ENCODE results near the gene PPP2R2D. TPM values are rescaled to one million over a fixed set of nuclear protein-coding genes. Genes with fewer than 3 reads are reported as not detected.
"Not testable (repeated sequence)": the region's sequence is repeated elsewhere in the genome, so short reads cannot be mapped to it uniquely, and the experiment has no call there.

PPP2R2D gene
- total RNA-seq, 1 donor from 2014 or later = 34.0 TPM

GRCh38 chr10:131983780-131984179, 83.0 kb downstream of the PPP2R2D start:
- Mint-ChIP-seq H3K36me3 (peaks cover 10% of the 10 kb centered on the region), H3K27me3 (ENCODE audit: low read depth) (peaks cover 41% of the 10 kb centered on the region), H3K27ac (no peak overlapping the region), H3K4me3 (peak overlapping the region; percentile 55), H3K4me1 (peaks cover 19% of the 10 kb centered on the region), H3K9me3 (peaks cover 30% of the 10 kb centered on the region)
- DNase-seq (ENCODE audit: low spot score in 2 of 2, unreplicated experiment in 2 of 2) = no peak
- TF ChIP-seq CTCF (IDR thresholded peaks at IDR 0.05; ENCODE audit: unreplicated experiment) = no peak

GRCh38 chr10:131986851-131987250, 86.0 kb downstream of the PPP2R2D start:
- not testable (repeated sequence) for H3K4me3 Mint-ChIP-seq; H3K36me3 Mint-ChIP-seq; DNase-seq (ENCODE audit: low spot score in 2 of 2, unreplicated experiment in 2 of 2); H3K27ac Mint-ChIP-seq; H3K4me1 Mint-ChIP-seq
- Mint-ChIP-seq H3K27me3 (ENCODE audit: low read depth) (peaks cover 24% of the 10 kb centered on the region), H3K9me3 (peaks cover 30% of the 10 kb centered on the region)

- not testable (repeated sequence) for H3K4me1 Mint-ChIP-seq; H3K36me3 Mint-ChIP-seq; H3K4me3 Mint-ChIP-seq; DNase-seq (ENCODE audit: low spot score in 2 of 2, unreplicated experiment in 2 of 2); H3K27ac Mint-ChIP-seq
- Mint-ChIP-seq H3K27me3 (ENCODE audit: low read depth) (peaks cover 24% of the 10 kb centered on the region), H3K9me3 (peaks cover 30% of the 10 kb centered on the region)
Observed at GRCh38 chr10:131987301-131987700, 86.5 kb downstream of the PPP2R2D start.

- not testable (repeated sequence) for H3K4me1 Mint-ChIP-seq; H3K36me3 Mint-ChIP-seq; DNase-seq (ENCODE audit: low spot score in 2 of 2, unreplicated experiment in 2 of 2); H3K27ac Mint-ChIP-seq; H3K4me3 Mint-ChIP-seq
- Mint-ChIP-seq H3K9me3 (peaks cover 30% of the 10 kb centered on the region), H3K27me3 (ENCODE audit: low read depth) (peaks cover 24% of the 10 kb centered on the region)
Observed at GRCh38 chr10:131987786-131988185, 87.0 kb downstream of the PPP2R2D start.

- DNase-seq (ENCODE audit: low spot score in 2 of 2, unreplicated experiment in 2 of 2) = no peak
- Mint-ChIP-seq H3K4me3 (no peak overlapping the region), H3K36me3 (no peaks in the 10 kb centered on the region), H3K9me3 (peaks cover 5% of the 10 kb centered on the region), H3K4me1 (peaks cover 1% of the 10 kb centered on the region), H3K27me3 (ENCODE audit: low read depth) (peaks cover 3% of the 10 kb centered on the region), H3K27ac (no peak overlapping the region)
- TF ChIP-seq CTCF (IDR thresholded peaks at IDR 0.05; ENCODE audit: unreplicated experiment) = no peak
Observed at GRCh38 chr10:131991726-131992125, 90.9 kb downstream of the PPP2R2D start.

- TF ChIP-seq CTCF (IDR thresholded peaks at IDR 0.05; ENCODE audit: unreplicated experiment) = no peak
- DNase-seq (ENCODE audit: low spot score in 2 of 2, unreplicated experiment in 2 of 2) = no peak
- Mint-ChIP-seq H3K4me1 (peaks cover 17% of the 10 kb centered on the region), H3K36me3 (no peaks in the 10 kb centered on the region), H3K9me3 (peaks cover 3% of the 10 kb centered on the region), H3K27me3 (ENCODE audit: low read depth) (peaks cover 3% of the 10 kb centered on the region), H3K27ac (no peak overlapping the region), H3K4me3 (no peak overlapping the region)
Observed at GRCh38 chr10:131993275-131993674, 92.5 kb downstream of the PPP2R2D start.

- no peak for DNase-seq (ENCODE audit: low spot score in 2 of 2, unreplicated experiment in 2 of 2)
- Mint-ChIP-seq H3K4me1 (peaks cover 18% of the 10 kb centered on the region), H3K36me3 (no peaks in the 10 kb centered on the region), H3K4me3 (no peak overlapping the region), H3K27me3 (ENCODE audit: low read depth) (peaks cover 3% of the 10 kb centered on the region), H3K9me3 (no peaks in the 10 kb centered on the region), H3K27ac (no peak overlapping the region)
- TF ChIP-seq CTCF (IDR thresholded peaks at IDR 0.05; ENCODE audit: unreplicated experiment) = no peak
Observed at GRCh38 chr10:131994435-131994834, 93.6 kb downstream of the PPP2R2D start.
